H7 (cell line): Measurements from ENCODE around the gene CCL22. TPM values are rescaled to one million over a fixed set of nuclear protein-coding genes. Genes with fewer than 3 reads are reported as not detected.
"Not testable (repeated sequence)": the region's sequence is repeated elsewhere in the genome, so short reads cannot be mapped to it uniquely, and the experiment has no call there.

Source experiments
- DNase-seq: peaks from one replicate; pipeline ENCODE4 v3.0.0; 2012
- H3K27me3 ChIP-seq: 2 replicates; pipeline ENCODE4 v1.6.0; 2011; ENCODE audit warnings: mild to moderate bottlenecking, low read length; ENCODE audit not compliant: control insufficient read depth, insufficient read depth
- H3K36me3 ChIP-seq: replicated peaks from 2 replicates; pipeline ENCODE4 v1.5.1; 2011; ENCODE audit warnings: low read length; ENCODE audit not compliant: control insufficient read depth, insufficient read depth
- H3K4me3 ChIP-seq: 2 replicates; pipeline ENCODE4 v1.5.1; 2011; ENCODE audit warnings: low read depth, mild to moderate bottlenecking, control low read depth, low read length, moderate library complexity; ENCODE audit not compliant: insufficient read depth
- total RNA-seq: library from RNA; depleted of rRNA; stranded (reverse); fragments of >200 nt; shearing (Covaris generic); gene quantifications from 2 replicates; pipeline ENCODE4 v1.2.3, GENCODE V29; 2014

CCL22 gene
- total RNA-seq, 1 experiment from 2014 or later = not detected

GRCh38 chr16:57388359-57389086 is 29.9 kb downstream of the CCL22 start:
- H3K36me3 ChIP-seq = no peaks in the 10 kb centered on the region
- no peaks in the 10 kb centered on the region for H3K27me3 ChIP-seq
- H3K4me3 ChIP-seq = no peak overlapping the region
- no peak for DNase-seq

DNA sequence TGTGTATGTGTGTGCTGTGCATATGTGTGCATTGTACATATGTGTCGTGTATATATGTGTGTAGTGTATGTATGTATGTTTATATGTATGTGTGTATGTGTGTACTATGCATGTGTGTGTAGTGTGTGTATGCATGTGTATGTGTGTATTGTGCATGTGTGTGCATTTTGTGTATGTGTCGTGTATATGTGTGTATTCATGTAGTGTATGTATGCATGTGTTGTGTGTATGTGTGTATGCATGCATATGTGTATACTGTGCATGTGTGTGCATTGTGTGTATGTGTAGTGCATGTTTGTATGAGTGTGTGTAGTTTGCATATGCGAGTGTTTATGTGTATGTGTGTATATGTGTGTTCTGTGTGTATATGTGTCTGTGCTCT is 30.5 kb downstream of the CCL22 start:
- Histone ChIP-seq H3K4me3 (no peak overlapping the region), H3K36me3 (no peaks in the 10 kb centered on the region), H3K27me3 (no peaks in the 10 kb centered on the region)
- no peak for DNase-seq

GRCh38 chr16:57390636-57391295 is 32.2 kb downstream of the CCL22 start:
- H3K36me3 ChIP-seq = no peaks in the 10 kb centered on the region
- H3K27me3 ChIP-seq = no peaks in the 10 kb centered on the region
- no peak for DNase-seq
- no peak overlapping the region for H3K4me3 ChIP-seq

GRCh38 chr16:57391300-57391699 is 32.7 kb downstream of the CCL22 start:
- no peaks in the 10 kb centered on the region for H3K36me3 ChIP-seq
- DNase-seq = no peak
- H3K4me3 ChIP-seq = no peak overlapping the region
- no peaks in the 10 kb centered on the region for H3K27me3 ChIP-seq

DNA sequence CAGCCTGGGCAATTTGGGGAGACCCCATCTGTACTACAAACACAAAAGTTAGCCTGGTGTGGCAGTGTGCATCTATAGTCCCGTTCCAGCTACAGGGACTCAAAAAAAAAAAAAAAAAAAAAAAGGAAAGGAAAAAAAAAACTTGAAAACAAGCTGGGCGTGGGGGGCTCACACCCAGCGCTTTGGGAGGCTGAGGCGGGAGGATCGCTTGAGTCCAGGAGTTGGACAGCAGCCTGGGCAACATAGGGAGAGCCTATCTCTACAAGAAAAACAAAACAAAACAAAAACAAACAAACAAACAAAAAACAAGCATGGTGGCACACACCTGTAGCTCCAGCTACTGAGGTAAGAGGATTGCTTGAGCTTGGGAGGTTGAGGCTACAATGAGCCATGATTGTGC is 33.1 kb downstream of the CCL22 start:
- Histone ChIP-seq H3K4me3 (no peak overlapping the region), H3K27me3 (no peaks in the 10 kb centered on the region), H3K36me3 (no peaks in the 10 kb centered on the region)
- DNase-seq = no peak

DNA sequence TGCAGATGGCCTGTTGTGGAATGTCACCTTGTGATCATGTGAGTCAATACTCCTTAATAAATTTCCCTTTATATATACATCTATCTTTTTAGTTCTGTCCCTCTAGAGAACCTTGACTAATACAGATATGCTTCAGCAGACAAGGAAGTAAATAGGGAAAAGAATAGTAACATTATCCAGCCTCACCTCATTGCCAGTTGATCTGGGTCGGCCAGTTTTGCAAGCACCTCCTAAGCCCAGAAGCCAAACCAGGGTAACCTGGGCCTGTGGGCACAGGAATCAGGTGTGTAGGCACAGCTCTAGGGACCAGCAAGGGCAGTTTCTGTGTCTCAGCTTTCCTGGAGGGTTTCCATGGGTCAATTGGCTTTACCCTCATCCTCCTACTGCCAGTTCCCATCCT is 34.1 kb downstream of the CCL22 start:
- no peak for DNase-seq
- H3K27me3 ChIP-seq = no peaks in the 10 kb centered on the region
- no peaks in the 10 kb centered on the region for H3K36me3 ChIP-seq
- H3K4me3 ChIP-seq = no peak overlapping the region

DNA sequence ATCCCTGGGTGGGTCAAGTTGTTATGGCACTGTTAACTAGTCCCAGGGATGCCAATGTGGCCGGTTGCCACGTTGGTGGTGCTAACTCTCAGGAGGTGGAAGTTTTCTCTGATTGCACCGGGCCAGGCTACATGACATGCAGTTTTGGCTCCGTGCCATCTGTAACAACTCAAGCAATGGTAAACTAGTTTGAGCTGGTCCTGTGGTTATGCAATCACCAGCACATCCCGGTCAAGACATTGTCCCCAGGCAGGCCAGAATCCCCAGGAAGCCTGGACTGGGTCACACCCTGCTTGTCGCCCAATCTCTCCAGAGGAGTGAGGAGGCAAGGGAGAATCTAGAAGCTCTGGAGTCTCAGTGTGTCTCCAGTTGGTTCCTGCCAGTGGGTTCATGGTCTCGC is 35.9 kb downstream of the CCL22 start:
- Histone ChIP-seq H3K36me3 (no peaks in the 10 kb centered on the region), H3K27me3 (no peaks in the 10 kb centered on the region), H3K4me3 (no peak overlapping the region)
- no peak for DNase-seq

- Histone ChIP-seq H3K4me3 (no peak overlapping the region), H3K36me3 (no peaks in the 10 kb centered on the region), H3K27me3 (no peaks in the 10 kb centered on the region)
- no peak for DNase-seq
Observed at GRCh38 chr16:57395026-57395425, 36.4 kb downstream of the CCL22 start.

GRCh38 chr16:57396786-57397185 is 38.2 kb downstream of the CCL22 start:
- no peak for DNase-seq
- no peaks in the 10 kb centered on the region for H3K36me3 ChIP-seq
- H3K4me3 ChIP-seq = no peak overlapping the region
- no peaks in the 10 kb centered on the region for H3K27me3 ChIP-seq

DNA sequence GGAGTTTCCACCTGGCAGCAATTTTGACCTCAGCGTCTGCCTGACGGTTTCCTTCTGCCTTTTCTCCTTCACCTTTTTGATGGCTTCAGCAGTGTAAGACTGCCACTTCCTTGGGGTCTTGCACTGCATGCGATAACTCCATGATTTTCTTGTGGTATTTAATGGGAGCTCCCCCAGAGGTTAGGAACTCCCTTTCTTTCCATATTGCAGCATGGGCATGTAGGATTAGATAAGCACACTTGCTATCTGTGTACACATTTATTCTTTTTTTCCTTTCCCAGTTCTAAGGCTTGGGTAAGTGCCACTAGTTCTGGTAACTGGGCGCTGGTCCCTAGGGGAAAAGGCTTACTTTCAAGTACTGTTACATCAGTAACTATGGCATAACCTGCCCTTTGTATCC is 38.9 kb downstream of the CCL22 start:
- not testable (repeated sequence) for H3K36me3 ChIP-seq, H3K27me3 ChIP-seq, H3K4me3 ChIP-seq, DNase-seq

DNA sequence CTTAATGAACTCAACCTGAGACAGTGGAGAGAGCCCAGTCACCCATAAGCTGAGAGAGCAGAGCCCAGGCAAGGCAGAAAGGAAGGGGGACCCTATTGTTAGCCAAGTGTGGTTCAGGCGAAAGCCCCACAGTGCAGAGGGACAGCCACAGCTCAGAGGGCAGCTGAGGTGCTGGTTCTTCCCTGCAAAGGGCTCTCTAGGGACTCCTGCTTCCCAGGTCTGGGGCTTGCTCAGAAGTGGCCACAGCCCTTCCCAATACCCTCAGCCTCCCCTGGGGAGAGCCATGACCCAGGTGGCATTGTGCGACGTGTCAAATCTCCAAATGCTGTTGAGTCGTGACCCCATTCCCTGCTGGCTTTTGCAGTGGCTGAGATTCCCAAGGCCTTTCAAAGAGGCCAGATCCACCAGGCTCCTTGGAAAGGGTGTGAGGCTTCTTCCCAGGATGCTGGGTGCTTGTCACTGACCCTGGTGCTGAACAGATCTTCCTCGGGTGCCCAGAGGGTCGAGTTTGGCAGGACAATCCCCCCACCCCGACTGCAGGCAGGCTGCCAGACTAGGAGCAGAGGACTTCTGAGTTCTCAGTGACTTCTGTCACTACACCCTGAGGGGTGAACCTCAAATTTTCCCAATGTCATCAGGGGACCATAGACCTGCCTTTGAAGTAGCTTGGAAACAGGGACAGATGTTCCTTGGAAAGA is 43.5 kb downstream of the CCL22 start:
- Histone ChIP-seq H3K36me3 (no peaks in the 10 kb centered on the region), H3K27me3 (no peaks in the 10 kb centered on the region), H3K4me3 (no peak overlapping the region)
- DNase-seq = no peak

GRCh38 chr16:57403965-57404817 is 45.6 kb downstream of the CCL22 start, which contains the start of gene CCL17:
TSS of gene CCL17 (plus strand) at chr16:57404767. CDS start at chr16:57413933, 9,166 bp downstream.
- Histone ChIP-seq H3K4me3 (no peak within 1 kb of the TSS), H3K27me3 (no peaks in the 10 kb centered on the region), H3K36me3 (no peaks in the 10 kb centered on the region)
- DNase-seq = peak; percentile 6

GRCh38 chr16:57405097-57405496 is 46.5 kb downstream of the CCL22 start:
- Histone ChIP-seq H3K36me3 (no peaks in the 10 kb centered on the region), H3K27me3 (no peaks in the 10 kb centered on the region), H3K4me3 (no peak overlapping the region)
- DNase-seq = no peak

- H3K36me3 ChIP-seq = no peaks in the 10 kb centered on the region
- no peak overlapping the region for H3K4me3 ChIP-seq
- DNase-seq = no peak
- H3K27me3 ChIP-seq = no peaks in the 10 kb centered on the region
Observed at GRCh38 chr16:57406881-57407280, 48.3 kb downstream of the CCL22 start.
